ENCODE measurements around the gene PTPRE. TPM values are rescaled to one million over a fixed set of nuclear protein-coding genes. Genes with fewer than 3 reads are reported as not detected.

Gene PTPRE
- total RNA-seq, 2 donors from 2014 or later = 6.5 to 8.9 TPM

GRCh38 chr10:128061306-128062300 lies 154.7 kb downstream of the PTPRE start:
- no peak for TF ChIP-seq POLR2A (IDR thresholded peaks at IDR 0.05)
- no peak for TF ChIP-seq CTCF (IDR thresholded peaks at IDR 0.05)
- H3K4me1 ChIP-seq = no peaks in the 10 kb centered on the region
- no peak overlapping the region for H3K4me3 ChIP-seq
- WGBS, 2 donors = 46 to 48% methylated on average over 14 of the region's 14 CpGs
- no peak for ATAC-seq
- DNase-seq = no peak
- intact Hi-C loops (cut with DNase I) = no loop called here
- H3K9me3 ChIP-seq = no peaks in the 10 kb centered on the region
- peak overlapping the region in 1 of 4 donors; percentile 77 for H3K27ac ChIP-seq
- H3K27me3 ChIP-seq = no peaks in the 10 kb centered on the region
- H3K36me3 ChIP-seq (replicated peaks in 1 of 2; ENCODE audit: insufficient read depth in 1 of 2, low read depth in 2 of 2) = no peaks in the 10 kb centered on the region

GRCh38 chr10:128062331-128062880 lies 155.5 kb downstream of the PTPRE start:
- Histone ChIP-seq H3K27me3 (no peaks in the 10 kb centered on the region), H3K27ac (peak overlapping the region in 2 of 4 donors; percentile 29 to 77), H3K4me3 (no peak overlapping the region), H3K36me3 (replicated peaks in 1 of 2; ENCODE audit: insufficient read depth in 1 of 2, low read depth in 2 of 2) (no peaks in the 10 kb centered on the region), H3K9me3 (no peaks in the 10 kb centered on the region), H3K4me1 (no peaks in the 10 kb centered on the region)
- ATAC-seq (no peak), DNase-seq (peak in 1 of 4 donors; percentile 38)
- 13 to 20% methylated on average over 10 to 11 of the region's 11 CpGs for WGBS, 2 donors
- intact Hi-C loops (cut with DNase I) = no loop called here
- TF ChIP-seq CTCF (IDR thresholded peaks at IDR 0.05) (no peak), POLR2A (IDR thresholded peaks at IDR 0.05) (no peak)

- ATAC-seq (no peak), DNase-seq (peak in 1 of 4 donors; percentile 62)
- Histone ChIP-seq H3K4me3 (no peak overlapping the region), H3K4me1 (no peaks in the 10 kb centered on the region), H3K27ac (peak overlapping the region in 2 of 4 donors; percentile 29 to 77), H3K36me3 (replicated peaks in 1 of 2; ENCODE audit: insufficient read depth in 1 of 2, low read depth in 2 of 2) (no peaks in the 10 kb centered on the region), H3K27me3 (no peaks in the 10 kb centered on the region), H3K9me3 (no peaks in the 10 kb centered on the region)
- WGBS, 2 donors = 33 to 37% methylated on average over 19 of the region's 19 CpGs
- intact Hi-C loops (cut with DNase I) = no loop called here
- no peak for TF ChIP-seq POLR2A (IDR thresholded peaks at IDR 0.05)
- TF ChIP-seq CTCF (IDR thresholded peaks at IDR 0.05) = no peak
Measured at GRCh38 chr10:128062881-128063563, 156.1 kb downstream of the PTPRE start.

- Histone ChIP-seq H3K9me3 (no peaks in the 10 kb centered on the region), H3K4me3 (no peak overlapping the region), H3K4me1 (no peaks in the 10 kb centered on the region), H3K36me3 (replicated peaks in 1 of 2; ENCODE audit: insufficient read depth in 1 of 2, low read depth in 2 of 2) (no peaks in the 10 kb centered on the region), H3K27me3 (no peaks in the 10 kb centered on the region), H3K27ac (peak overlapping the region in 2 of 4 donors; percentile 47 to 77)
- TF ChIP-seq POLR2A (IDR thresholded peaks at IDR 0.05) = no peak
- TF ChIP-seq CTCF (IDR thresholded peaks at IDR 0.05) = no peak
- 65 to 66% methylated on average over 6 to 7 of the region's 7 CpGs for WGBS, 2 donors
- intact Hi-C loops (cut with DNase I) = no loop called here
- DNase-seq (no peak), ATAC-seq (no peak)
Measured at GRCh38 chr10:128063736-128064107, 156.8 kb downstream of the PTPRE start.

All from body of pancreas (tissue), 4 donors.